Measurements from ENCODE around the gene MST1R.

Gene MST1R

DNA sequence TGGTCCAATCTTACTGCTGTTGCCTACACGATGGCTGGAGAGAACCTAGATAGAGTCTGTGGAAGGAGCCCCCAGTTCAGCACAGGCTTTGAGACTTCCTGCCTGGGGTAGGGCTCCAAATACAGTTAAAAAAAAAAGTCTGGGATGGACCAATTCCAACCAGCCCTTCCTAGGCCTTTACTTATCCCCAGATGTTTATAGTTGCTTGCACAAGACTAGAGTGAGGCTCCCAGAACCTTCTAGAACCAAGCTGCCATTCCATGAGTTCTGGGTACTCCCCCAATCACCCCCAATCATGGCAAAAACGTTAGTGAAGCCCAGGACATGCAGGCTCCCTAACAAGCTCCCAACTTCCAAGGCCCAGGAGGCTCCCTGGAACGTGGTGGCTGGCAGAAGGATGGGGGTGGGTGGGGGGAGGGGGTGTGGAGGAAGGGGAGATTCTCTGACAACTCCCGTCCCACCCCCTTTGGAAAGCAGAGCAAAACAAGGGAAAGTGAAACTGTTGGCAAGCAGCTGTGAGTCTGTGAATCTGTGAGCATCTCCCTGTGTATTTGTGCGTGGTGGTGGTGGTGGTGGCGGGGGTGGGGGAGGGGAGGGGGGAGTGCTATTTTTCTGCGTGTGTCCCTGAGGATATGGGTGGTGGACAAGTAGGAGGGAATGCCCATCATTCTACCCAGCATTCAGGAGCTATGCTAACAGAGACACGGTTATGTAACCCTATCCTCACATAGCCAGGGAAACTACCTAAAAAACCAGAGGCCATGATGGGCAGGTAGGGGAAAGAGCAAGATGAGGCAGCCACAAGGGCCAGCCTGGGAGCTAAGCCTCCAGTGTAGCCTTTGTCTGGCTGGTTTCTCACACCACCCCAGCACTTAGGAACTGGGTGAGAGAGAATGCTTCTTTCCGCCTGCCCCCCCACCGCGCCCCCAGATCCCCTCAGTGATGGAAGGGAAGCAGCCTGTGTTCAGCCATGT is 2.0 kb downstream of the MST1R start:
- Histone ChIP-seq H3K27ac (ENCODE audit: low read depth, low read length) (no peak overlapping the region), H3K4me3 (ENCODE audit: low read depth in 1 of 5, low read length in 5 of 5) (no peak overlapping the region), H3K4me1 (ENCODE audit: control insufficient read depth in 5 of 5, insufficient read depth in 5 of 5, low read length in 5 of 5) (peaks cover 2 to 33% (median 27%) of the 10 kb centered on the region in 5 donors), H3K36me3 (ENCODE audit: control insufficient read depth in 5 of 5, insufficient read depth in 5 of 5, low read length in 5 of 5) (peaks cover 0 to 8% (median 0%) of the 10 kb centered on the region in 5 donors), H3K27me3 (ENCODE audit: control insufficient read depth in 5 of 5, insufficient read depth in 4 of 5, low read length in 5 of 5) (no peaks in the 10 kb centered on the region), H3K9ac (ENCODE audit: low read length in 5 of 5) (no peak overlapping the region), H3K9me3 (ENCODE audit: control insufficient read depth in 5 of 5, low read length in 5 of 5) (no peaks in the 10 kb centered on the region)

GRCh38 chr3:49900491-49901153 is 3.1 kb downstream of the MST1R start:
- Histone ChIP-seq H3K27ac (ENCODE audit: low read depth, low read length) (no peak overlapping the region), H3K4me3 (ENCODE audit: low read depth in 1 of 5, low read length in 5 of 5) (no peak overlapping the region), H3K4me1 (ENCODE audit: control insufficient read depth in 5 of 5, insufficient read depth in 5 of 5, low read length in 5 of 5) (peaks cover 0 to 23% (median 17%) of the 10 kb centered on the region in 5 donors)

GRCh38 chr3:49899815-49900214 is 3.9 kb downstream of the MST1R start:
- Histone ChIP-seq H3K9me3 (ENCODE audit: control insufficient read depth in 5 of 5, low read length in 5 of 5) (no peaks in the 10 kb centered on the region), H3K27ac (ENCODE audit: low read depth, low read length) (no peak overlapping the region), H3K4me3 (ENCODE audit: low read depth in 1 of 5, low read length in 5 of 5) (no peak overlapping the region), H3K36me3 (ENCODE audit: control insufficient read depth in 5 of 5, insufficient read depth in 5 of 5, low read length in 5 of 5) (peaks cover 0 to 20% (median 2%) of the 10 kb centered on the region in 5 donors), H3K9ac (ENCODE audit: low read length in 5 of 5) (no peak overlapping the region), H3K27me3 (ENCODE audit: control insufficient read depth in 5 of 5, insufficient read depth in 4 of 5, low read length in 5 of 5) (no peaks in the 10 kb centered on the region), H3K4me1 (ENCODE audit: control insufficient read depth in 5 of 5, insufficient read depth in 5 of 5, low read length in 5 of 5) (peaks cover 0 to 20% (median 15%) of the 10 kb centered on the region in 5 donors)

More at GRCh38 chr3:49900491-49901153, 3.1 kb downstream of the MST1R start:
- H3K9me3 ChIP-seq (ENCODE audit: control insufficient read depth in 5 of 5, low read length in 5 of 5), result no peaks in the 10 kb centered on the region
- peaks cover 0 to 16% (median 0%) of the 10 kb centered on the region in 5 donors for H3K36me3 ChIP-seq (ENCODE audit: control insufficient read depth in 5 of 5, insufficient read depth in 5 of 5, low read length in 5 of 5)
- H3K27me3 ChIP-seq (ENCODE audit: control insufficient read depth in 5 of 5, insufficient read depth in 4 of 5, low read length in 5 of 5), result no peaks in the 10 kb centered on the region
- no peak overlapping the region for H3K9ac ChIP-seq (ENCODE audit: low read length in 5 of 5)

DNA sequence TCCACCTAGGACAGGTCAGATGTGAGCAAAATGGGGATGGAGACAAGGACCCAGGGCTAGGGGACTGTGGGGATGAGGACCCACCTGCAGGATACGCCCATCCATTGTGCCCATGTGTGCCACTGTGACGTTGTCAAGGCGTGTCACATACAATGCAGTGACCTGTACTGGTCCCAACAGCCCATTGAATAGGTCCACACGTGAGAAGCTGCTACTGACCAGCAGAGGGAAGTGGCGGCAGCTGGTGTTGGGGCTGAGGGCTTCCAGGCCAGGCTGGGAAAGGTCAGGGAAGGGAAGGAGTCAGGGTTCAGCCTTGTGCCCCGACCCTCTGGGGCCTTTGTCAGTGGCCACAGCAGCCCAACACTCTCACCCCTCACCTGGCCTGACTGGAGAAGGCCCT is 4.7 kb downstream of the MST1R start:
- Histone ChIP-seq H3K27me3 (ENCODE audit: control insufficient read depth in 5 of 5, insufficient read depth in 4 of 5, low read length in 5 of 5) (no peaks in the 10 kb centered on the region), H3K9me3 (ENCODE audit: control insufficient read depth in 5 of 5, low read length in 5 of 5) (no peaks in the 10 kb centered on the region), H3K27ac (ENCODE audit: low read depth, low read length) (no peak overlapping the region), H3K4me3 (ENCODE audit: low read depth in 1 of 5, low read length in 5 of 5) (no peak overlapping the region), H3K36me3 (ENCODE audit: control insufficient read depth in 5 of 5, insufficient read depth in 5 of 5, low read length in 5 of 5) (peaks cover 0 to 20% (median 2%) of the 10 kb centered on the region in 5 donors), H3K4me1 (ENCODE audit: control insufficient read depth in 5 of 5, insufficient read depth in 5 of 5, low read length in 5 of 5) (peaks cover 0 to 17% (median 12%) of the 10 kb centered on the region in 5 donors), H3K9ac (ENCODE audit: low read length in 5 of 5) (no peak overlapping the region)

GRCh38 chr3:49896345-49896744 is 7.3 kb downstream of the MST1R start:
- peaks cover 0 to 21% (median 2%) of the 10 kb centered on the region in 5 donors for H3K36me3 ChIP-seq (ENCODE audit: control insufficient read depth in 5 of 5, insufficient read depth in 5 of 5, low read length in 5 of 5)
- H3K27ac ChIP-seq (ENCODE audit: low read depth, low read length), result no peak overlapping the region
- no peak overlapping the region for H3K4me3 ChIP-seq (ENCODE audit: low read depth in 1 of 5, low read length in 5 of 5)
- H3K9ac ChIP-seq (ENCODE audit: low read length in 5 of 5), result no peak overlapping the region
- peaks cover 0 to 6% (median 3%) of the 10 kb centered on the region in 5 donors for H3K4me1 ChIP-seq (ENCODE audit: control insufficient read depth in 5 of 5, insufficient read depth in 5 of 5, low read length in 5 of 5)
- no peaks in the 10 kb centered on the region for H3K9me3 ChIP-seq (ENCODE audit: control insufficient read depth in 5 of 5, low read length in 5 of 5)
- H3K27me3 ChIP-seq (ENCODE audit: control insufficient read depth in 5 of 5, insufficient read depth in 4 of 5, low read length in 5 of 5), result no peaks in the 10 kb centered on the region

- no peaks in the 10 kb centered on the region for H3K27me3 ChIP-seq (ENCODE audit: control insufficient read depth in 5 of 5, insufficient read depth in 4 of 5, low read length in 5 of 5)
- H3K27ac ChIP-seq (ENCODE audit: low read depth, low read length), result no peak overlapping the region
- no peak overlapping the region for H3K4me3 ChIP-seq (ENCODE audit: low read depth in 1 of 5, low read length in 5 of 5)
- no peaks in the 10 kb centered on the region for H3K9me3 ChIP-seq (ENCODE audit: control insufficient read depth in 5 of 5, low read length in 5 of 5)
- H3K9ac ChIP-seq (ENCODE audit: low read length in 5 of 5), result no peak overlapping the region
- H3K4me1 ChIP-seq (ENCODE audit: control insufficient read depth in 5 of 5, insufficient read depth in 5 of 5, low read length in 5 of 5), result peaks cover 0 to 2% (median under 1%) of the 10 kb centered on the region in 5 donors
- peaks cover 0 to 23% (median 2%) of the 10 kb centered on the region in 5 donors for H3K36me3 ChIP-seq (ENCODE audit: control insufficient read depth in 5 of 5, insufficient read depth in 5 of 5, low read length in 5 of 5)
These were observed 7.9 kb downstream of the MST1R start for GRCh38 chr3:49895791-49896190.

- Histone ChIP-seq H3K36me3 (ENCODE audit: control insufficient read depth in 5 of 5, insufficient read depth in 5 of 5, low read length in 5 of 5) (peaks cover 0 to 4% (median 0%) of the 10 kb centered on the region in 5 donors), H3K9me3 (ENCODE audit: control insufficient read depth in 5 of 5, low read length in 5 of 5) (no peaks in the 10 kb centered on the region), H3K9ac (ENCODE audit: low read length in 5 of 5) (no peak overlapping the region), H3K27me3 (ENCODE audit: control insufficient read depth in 5 of 5, insufficient read depth in 4 of 5, low read length in 5 of 5) (no peaks in the 10 kb centered on the region), H3K27ac (ENCODE audit: low read depth, low read length) (no peak overlapping the region), H3K4me1 (ENCODE audit: control insufficient read depth in 5 of 5, insufficient read depth in 5 of 5, low read length in 5 of 5) (no peaks in the 10 kb centered on the region), H3K4me3 (ENCODE audit: low read depth in 1 of 5, low read length in 5 of 5) (no peak overlapping the region)
These were observed 14.4 kb downstream of the MST1R start for GRCh38 chr3:49889296-49889695.

- no peak overlapping the region for H3K27ac ChIP-seq (ENCODE audit: low read depth, low read length)
- peaks cover 0 to 4% (median 0%) of the 10 kb centered on the region in 5 donors for H3K36me3 ChIP-seq (ENCODE audit: control insufficient read depth in 5 of 5, insufficient read depth in 5 of 5, low read length in 5 of 5)
- peaks cover 0 to 9% (median 9%) of the 10 kb centered on the region in 5 donors for H3K4me1 ChIP-seq (ENCODE audit: control insufficient read depth in 5 of 5, insufficient read depth in 5 of 5, low read length in 5 of 5)
- no peaks in the 10 kb centered on the region for H3K27me3 ChIP-seq (ENCODE audit: control insufficient read depth in 5 of 5, insufficient read depth in 4 of 5, low read length in 5 of 5)
- no peak overlapping the region for H3K9ac ChIP-seq (ENCODE audit: low read length in 5 of 5)
- no peaks in the 10 kb centered on the region for H3K9me3 ChIP-seq (ENCODE audit: control insufficient read depth in 5 of 5, low read length in 5 of 5)
- H3K4me3 ChIP-seq (ENCODE audit: low read depth in 1 of 5, low read length in 5 of 5), result no peak overlapping the region
These were observed 16.8 kb downstream of the MST1R start for GRCh38 chr3:49886922-49887265.

GRCh38 chr3:49883998-49884397 is 19.7 kb downstream of the MST1R start:
- H3K9ac ChIP-seq (ENCODE audit: low read length in 5 of 5), result no peak overlapping the region
- H3K27me3 ChIP-seq (ENCODE audit: control insufficient read depth in 5 of 5, insufficient read depth in 4 of 5, low read length in 5 of 5), result peaks cover 0 to 9% (median 0%) of the 10 kb centered on the region in 5 donors
- H3K4me1 ChIP-seq (ENCODE audit: control insufficient read depth in 5 of 5, insufficient read depth in 5 of 5, low read length in 5 of 5), result peaks cover 0 to 24% (median 13%) of the 10 kb centered on the region in 5 donors
- H3K36me3 ChIP-seq (ENCODE audit: control insufficient read depth in 5 of 5, insufficient read depth in 5 of 5, low read length in 5 of 5), result no peaks in the 10 kb centered on the region
- H3K27ac ChIP-seq (ENCODE audit: low read depth, low read length), result no peak overlapping the region
- H3K4me3 ChIP-seq (ENCODE audit: low read depth in 1 of 5, low read length in 5 of 5), result no peak overlapping the region
- H3K9me3 ChIP-seq (ENCODE audit: control insufficient read depth in 5 of 5, low read length in 5 of 5), result no peaks in the 10 kb centered on the region

- Histone ChIP-seq H3K27ac (ENCODE audit: low read depth, low read length) (no peak overlapping the region), H3K9ac (ENCODE audit: low read length in 5 of 5) (no peak overlapping the region)
These were observed 21.5 kb downstream of the MST1R start for GRCh38 chr3:49882166-49882565.

More at GRCh38 chr3:49882166-49882565, 21.5 kb downstream of the MST1R start:
- peaks cover 0 to 9% (median 0%) of the 10 kb centered on the region in 5 donors for H3K27me3 ChIP-seq (ENCODE audit: control insufficient read depth in 5 of 5, insufficient read depth in 4 of 5, low read length in 5 of 5)
- H3K4me3 ChIP-seq (ENCODE audit: low read depth in 1 of 5, low read length in 5 of 5), result no peak overlapping the region
- no peaks in the 10 kb centered on the region for H3K9me3 ChIP-seq (ENCODE audit: control insufficient read depth in 5 of 5, low read length in 5 of 5)
- peaks cover 0 to 24% (median 13%) of the 10 kb centered on the region in 5 donors for H3K4me1 ChIP-seq (ENCODE audit: control insufficient read depth in 5 of 5, insufficient read depth in 5 of 5, low read length in 5 of 5)
- no peaks in the 10 kb centered on the region for H3K36me3 ChIP-seq (ENCODE audit: control insufficient read depth in 5 of 5, insufficient read depth in 5 of 5, low read length in 5 of 5)

All from subcutaneous abdominal adipose tissue (tissue), 5 donors.